Keratinocyte (primary cell): ENCODE data around the gene KCNIP3. TPM values are rescaled to one million over a fixed set of nuclear protein-coding genes. Genes with fewer than 3 reads are reported as not detected.
A peak's percentile ranks its signal among the peaks of the same experiment; 100 is the strongest.

Experiments
- DNase-seq: peaks from one replicate; pipeline ENCODE4 v3.0.0-alpha.2; 2011; ENCODE audit warnings: low read depth, missing footprints, low spot score
- FAIRE-seq: peaks from 2 replicates; lab custom pipeline; 2011; peaks lifted over from hg19 to GRCh38; lab: Jason Lieb, UNC
- H2AFZ ChIP-seq: 2 replicates; pipeline ENCODE4 v1.6.0; 2012; ENCODE audit warnings: low read length, control low read depth, inconsistent platforms; ENCODE audit not compliant: control insufficient read depth
- H3K27ac ChIP-seq: 2 replicates; pipeline ENCODE4 v1.5.1; 2011; ENCODE audit warnings: low read length; ENCODE audit not compliant: control insufficient read depth, insufficient read depth
- H3K27me3 ChIP-seq: 3 replicates; pipeline ENCODE4 v1.6.0; 2011; ENCODE audit warnings: low read length; ENCODE audit not compliant: control insufficient read depth, insufficient read depth; ENCODE audit errors: extremely low read depth
- H3K36me3 ChIP-seq, 2 experiments: 2 replicates in 1 of 2; 3 replicates in 1 of 2; pipeline ENCODE4 v1.5.1; 2011; ENCODE audit warnings: low read length in 2 of 2, mild to moderate bottlenecking in 1 of 2; ENCODE audit not compliant: control insufficient read depth in 2 of 2, insufficient read depth in 2 of 2; ENCODE audit errors: extremely low read depth in 1 of 2
- H3K4me1 ChIP-seq: 3 replicates; pipeline ENCODE4 v1.5.1; 2011; ENCODE audit warnings: low read length; ENCODE audit not compliant: control insufficient read depth, insufficient read depth; ENCODE audit errors: extremely low read depth
- H3K4me2 ChIP-seq: 3 replicates; pipeline ENCODE4 v1.6.0; 2011; ENCODE audit warnings: low read depth, low read length; ENCODE audit not compliant: control insufficient read depth, insufficient read depth; ENCODE audit errors: extremely low read depth
- H3K4me3 ChIP-seq, 3 experiments: fragments of 200-600 bp in 1 of 3; sonication (generic) in 1 of 3; 2 replicates in 2 of 3; 3 replicates in 1 of 3; pipeline ENCODE4 v1.5.1; 2011 to 2016; ENCODE audit warnings: low read length in 3 of 3, mild to moderate bottlenecking in 3 of 3, control low read depth in 2 of 3, inconsistent platforms in 1 of 3, low read depth in 1 of 3, mixed read lengths in 1 of 3, mixed run types in 1 of 3, moderate library complexity in 1 of 3; ENCODE audit not compliant: control insufficient read depth in 2 of 3, insufficient read depth in 2 of 3; ENCODE audit errors: extremely low read depth in 1 of 3
- H3K79me2 ChIP-seq: 2 replicates; pipeline ENCODE4 v1.6.0; 2012; ENCODE audit warnings: low read length; ENCODE audit not compliant: control insufficient read depth, insufficient read depth
- H3K9ac ChIP-seq: 3 replicates; pipeline ENCODE4 v1.6.0; 2011; ENCODE audit warnings: low read length; ENCODE audit not compliant: control insufficient read depth, insufficient read depth; ENCODE audit errors: extremely low read depth
- H3K9me1 ChIP-seq: 3 replicates; pipeline ENCODE4 v1.6.0; 2011; ENCODE audit warnings: low read length; ENCODE audit not compliant: control insufficient read depth, insufficient read depth; ENCODE audit errors: extremely low read depth
- H3K9me3 ChIP-seq: 2 replicates; pipeline ENCODE4 v1.5.1; 2012; ENCODE audit warnings: low read depth, low read length; ENCODE audit not compliant: control insufficient read depth
- H4K20me1 ChIP-seq: 3 replicates; pipeline ENCODE4 v1.6.0; 2011; ENCODE audit warnings: low read length; ENCODE audit not compliant: control insufficient read depth, insufficient read depth; ENCODE audit errors: extremely low read depth
- CTCF ChIP-seq, 3 experiments: IDR thresholded peaks in 1 of 3; conservative IDR thresholded peaks in 1 of 3; optimal IDR thresholded peaks in 1 of 3; 2 replicates in 2 of 3; 3 replicates in 1 of 3; pipeline versions ENCODE3 to v1.5.1; 2011; ENCODE audit warnings: low read length in 3 of 3, mild to moderate bottlenecking in 3 of 3, moderate library complexity in 2 of 3, control low read depth in 1 of 3, inconsistent platforms in 1 of 3; ENCODE audit not compliant: insufficient read depth in 2 of 3; ENCODE audit errors: extremely low read depth in 1 of 3
- EZH2 ChIP-seq: IDR thresholded peaks from one replicate; pipeline ENCODE4 v1.6.1; 2012; ENCODE audit warnings: inconsistent platforms, mild to moderate bottlenecking, low read length, moderate library complexity
- dilution Hi-C: fragments of 300-500 bp; cut with MboI; formaldehyde crosslinking; loops from one replicate; pipeline ENCODE4 v1.7.0; 2020; ENCODE audit warnings: low sequenced_read_pairs; ENCODE audit not compliant: extremely low pct_ligation_motif_present
- polyA plus RNA-seq, 5 experiments: library from polyadenylated mRNA; depleted of rRNA in 3 of 5; stranded (reverse) in 3 of 5; stranded (forward) in 1 of 5; unstranded in 1 of 5; fragments of >200 nt; gene quantifications; 1 replicate in 1 of 5; 2 replicates in 3 of 5; 3 replicates in 1 of 5; pipeline versions ENCODE4 v1.2.1 to v1.2.3, GENCODE V29; 2011 to 2012; ENCODE audit warnings: missing spikeins in 2 of 5, low read depth in 1 of 5, low replicate concordance in 1 of 5

KCNIP3 gene
- polyA plus RNA-seq, 1 donor (not counting 4 experiments of a cell fraction or from before 2014, with no cell fraction given) = 0.66 TPM

GRCh38 chr2:95277246-95277906 is 19.8 kb upstream of the KCNIP3 start:
- peak overlapping the region; percentile 65 for H3K27ac ChIP-seq
- peak overlapping the region; percentile 24 for H3K9ac ChIP-seq
- dilution Hi-C loops = no loop called here
- no peaks in the 10 kb centered on the region for H3K27me3 ChIP-seq
- H3K9me1 ChIP-seq = no peaks in the 10 kb centered on the region
- no peak for DNase-seq
- no peak overlapping the region for H3K4me3 ChIP-seq
- H3K4me1 ChIP-seq = peaks cover 50% of the 10 kb centered on the region
- no peak overlapping the region for H2AFZ ChIP-seq
- no peaks in the 10 kb centered on the region for H4K20me1 ChIP-seq
- peak; percentile 94 for FAIRE-seq
- peaks cover 16% of the 10 kb centered on the region for H3K79me2 ChIP-seq
- no peaks in the 10 kb centered on the region for H3K9me3 ChIP-seq
- H3K36me3 ChIP-seq = peaks cover 9 to 25% of the 10 kb centered on the region in 2 experiments
- TF ChIP-seq CTCF (optimal IDR thresholded peaks at IDR 0.05 in 1 of 3, IDR thresholded peaks at IDR 0.05 in 1 of 3, conservative IDR thresholded peaks at IDR 0.05 in 1 of 3; ENCODE audit: extremely low read depth in 1 of 3, insufficient read depth in 2 of 3, low read length in 3 of 3) = peak in 2 of 3 experiments; percentile 69 to 72
- no peak for TF ChIP-seq EZH2
- H3K4me2 ChIP-seq = peak overlapping the region; percentile 74

GRCh38 chr2:95278051-95278471 is 19.1 kb upstream of the KCNIP3 start:
- peaks cover 16% of the 10 kb centered on the region for H3K79me2 ChIP-seq
- dilution Hi-C loops = no loop called here
- H3K4me1 ChIP-seq = peaks cover 50% of the 10 kb centered on the region
- H3K9ac ChIP-seq = peak overlapping the region; percentile 24
- H3K9me3 ChIP-seq = no peaks in the 10 kb centered on the region
- peak overlapping the region; percentile 65 for H3K27ac ChIP-seq
- no peaks in the 10 kb centered on the region for H4K20me1 ChIP-seq
- H3K4me3 ChIP-seq = no peak overlapping the region
- FAIRE-seq (peak; percentile 96), DNase-seq (no peak)
- no peak overlapping the region for H2AFZ ChIP-seq
- peaks cover 9 to 25% of the 10 kb centered on the region in 2 experiments for H3K36me3 ChIP-seq
- no peaks in the 10 kb centered on the region for H3K27me3 ChIP-seq
- H3K9me1 ChIP-seq = no peaks in the 10 kb centered on the region
- TF ChIP-seq CTCF (optimal IDR thresholded peaks at IDR 0.05 in 1 of 3, IDR thresholded peaks at IDR 0.05 in 1 of 3, conservative IDR thresholded peaks at IDR 0.05 in 1 of 3; ENCODE audit: extremely low read depth in 1 of 3, insufficient read depth in 2 of 3, low read length in 3 of 3) = no peak
- no peak for TF ChIP-seq EZH2
- peak overlapping the region; percentile 74 for H3K4me2 ChIP-seq
